NCI-H1436 treated with DMSO at 0.1 percent for 48 hours (cell line): Measurements from ENCODE around the gene WWC2.

Experiments used
- DNase-seq: peaks from one replicate; lab custom pipeline; 2025; lab: John Stamatoyannopoulos, UW

The WWC2 gene

GRCh38 chr4:183202523-183202922, 103.5 kb downstream of the WWC2 start:
- DNase-seq: no peak

- DNase-seq: no peak
Measured at GRCh38 chr4:183204793-183205192, 105.7 kb downstream of the WWC2 start.

GRCh38 chr4:183205193-183205592, 106.1 kb downstream of the WWC2 start:
- DNase-seq: no peak

- DNase-seq: no peak
Measured at GRCh38 chr4:183205709-183206108, 106.7 kb downstream of the WWC2 start.

- DNase-seq: no peak
Measured at GRCh38 chr4:183211533-183211932, 112.5 kb downstream of the WWC2 start.

GRCh38 chr4:183213996-183214395, 114.9 kb downstream of the WWC2 start:
- DNase-seq: no peak

- no peak for DNase-seq
Measured at GRCh38 chr4:183214912-183215488, 115.9 kb downstream of the WWC2 start.

- DNase-seq: no peak
Measured at GRCh38 chr4:183220236-183220635, 121.2 kb downstream of the WWC2 start.

GRCh38 chr4:183223053-183223452, 124.0 kb downstream of the WWC2 start:
- no peak for DNase-seq

- DNase-seq: no peak
Measured at GRCh38 chr4:183229397-183229796, 130.3 kb downstream of the WWC2 start.

GRCh38 chr4:183240581-183241321, 141.7 kb downstream of the WWC2 start:
- DNase-seq: no peak

- DNase-seq: no peak
Measured at GRCh38 chr4:183241322-183241640, 142.2 kb downstream of the WWC2 start.

- DNase-seq: no peak
Measured at GRCh38 chr4:183241721-183242151, 142.7 kb downstream of the WWC2 start.

- no peak for DNase-seq
Measured at GRCh38 chr4:183242291-183242690, 143.2 kb downstream of the WWC2 start.

- no peak for DNase-seq
Measured at GRCh38 chr4:183244019-183244418, 145.0 kb downstream of the WWC2 start.

GRCh38 chr4:183244506-183244905, 145.4 kb downstream of the WWC2 start:
- DNase-seq: no peak

GRCh38 chr4:183248201-183248600, 149.1 kb downstream of the WWC2 start:
- no peak for DNase-seq

- no peak for DNase-seq
Measured at GRCh38 chr4:183249854-183250253, 150.8 kb downstream of the WWC2 start.

- DNase-seq: no peak
Measured at GRCh38 chr4:183250831-183251230, 151.8 kb downstream of the WWC2 start.

- no peak for DNase-seq
Measured at GRCh38 chr4:183252959-183253358, 153.9 kb downstream of the WWC2 start.

GRCh38 chr4:183253451-183253850, 154.4 kb downstream of the WWC2 start:
- DNase-seq: no peak

GRCh38 chr4:183254162-183254561, 155.1 kb downstream of the WWC2 start:
- DNase-seq: no peak

GRCh38 chr4:183255487-183255886, 156.4 kb downstream of the WWC2 start:
- no peak for DNase-seq

GRCh38 chr4:183256343-183256742, 157.3 kb downstream of the WWC2 start:
- DNase-seq: no peak
